ENCODE measurements around the gene BRD4. TPM values are rescaled to one million over a fixed set of nuclear protein-coding genes. Genes with fewer than 3 reads are reported as not detected.

The BRD4 gene
- total RNA-seq, 1 experiment from 2014 or later: 189 TPM

- Mint-ChIP-seq H3K27ac (ENCODE audit: low read depth, unreplicated experiment) (no peak overlapping the region), H3K4me3 (ENCODE audit: unreplicated experiment) (no peak overlapping the region), H3K4me1 (ENCODE audit: insufficient read depth, unreplicated experiment) (peaks cover 49% of the 10 kb centered on the region), H3K27me3 (ENCODE audit: insufficient read depth, unreplicated experiment) (no peaks in the 10 kb centered on the region), H3K36me3 (ENCODE audit: insufficient read depth, unreplicated experiment) (peaks cover 23% of the 10 kb centered on the region), H3K9me3 (ENCODE audit: unreplicated experiment) (no peaks in the 10 kb centered on the region)
- ChIA-PET POLR2A (no interaction called here), CTCF (interaction anchor here (1.0 to 1.4 kb wide), 2 partner anchors 8 to 9 kb away, joined by 3 to 4 read pairs; no protein-coding TSS in a partner anchor)
- intact Hi-C loops (cut with micrococcal nuclease): no loop called here
- BruUV-seq (replicated peaks): no TSS peak
- no peak for DNase-seq (ENCODE audit: unreplicated experiment)
- TF ChIP-seq, protein P1, sequence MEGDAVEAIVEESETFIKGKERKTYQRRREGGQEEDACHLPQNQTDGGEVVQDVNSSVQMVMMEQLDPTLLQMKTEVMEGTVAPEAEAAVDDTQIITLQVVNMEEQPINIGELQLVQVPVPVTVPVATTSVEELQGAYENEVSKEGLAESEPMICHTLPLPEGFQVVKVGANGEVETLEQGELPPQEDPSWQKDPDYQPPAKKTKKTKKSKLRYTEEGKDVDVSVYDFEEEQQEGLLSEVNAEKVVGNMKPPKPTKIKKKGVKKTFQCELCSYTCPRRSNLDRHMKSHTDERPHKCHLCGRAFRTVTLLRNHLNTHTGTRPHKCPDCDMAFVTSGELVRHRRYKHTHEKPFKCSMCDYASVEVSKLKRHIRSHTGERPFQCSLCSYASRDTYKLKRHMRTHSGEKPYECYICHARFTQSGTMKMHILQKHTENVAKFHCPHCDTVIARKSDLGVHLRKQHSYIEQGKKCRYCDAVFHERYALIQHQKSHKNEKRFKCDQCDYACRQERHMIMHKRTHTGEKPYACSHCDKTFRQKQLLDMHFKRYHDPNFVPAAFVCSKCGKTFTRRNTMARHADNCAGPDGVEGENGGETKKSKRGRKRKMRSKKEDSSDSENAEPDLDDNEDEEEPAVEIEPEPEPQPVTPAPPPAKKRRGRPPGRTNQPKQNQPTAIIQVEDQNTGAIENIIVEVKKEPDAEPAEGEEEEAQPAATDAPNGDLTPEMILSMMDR (IDR thresholded peaks at IDR 0.05; ENCODE audit: unreplicated experiment): no peak
Measured at GRCh38 chr19:15290166-15290565, 42.2 kb downstream of the BRD4 start.

- intact Hi-C loops (cut with micrococcal nuclease): no loop called here
- Mint-ChIP-seq H3K27ac (ENCODE audit: low read depth, unreplicated experiment) (no peak overlapping the region), H3K36me3 (ENCODE audit: insufficient read depth, unreplicated experiment) (peaks cover 19% of the 10 kb centered on the region), H3K27me3 (ENCODE audit: insufficient read depth, unreplicated experiment) (no peaks in the 10 kb centered on the region), H3K4me1 (ENCODE audit: insufficient read depth, unreplicated experiment) (peaks cover 49% of the 10 kb centered on the region), H3K9me3 (ENCODE audit: unreplicated experiment) (no peaks in the 10 kb centered on the region), H3K4me3 (ENCODE audit: unreplicated experiment) (no peak overlapping the region)
- no TSS peak for BruUV-seq (replicated peaks)
- ChIA-PET CTCF (interaction anchor here (0.9 to 1.4 kb wide), 3 partner anchors 9 to 65 kb away, joined by 3 to 5 read pairs (median 3); no protein-coding TSS in a partner anchor), POLR2A (no interaction called here)
- TF ChIP-seq, protein P1 (IDR thresholded peaks at IDR 0.05; ENCODE audit: unreplicated experiment): no peak
- no peak for DNase-seq (ENCODE audit: unreplicated experiment)
Measured at GRCh38 chr19:15289673-15290072, 42.7 kb downstream of the BRD4 start.

DNA sequence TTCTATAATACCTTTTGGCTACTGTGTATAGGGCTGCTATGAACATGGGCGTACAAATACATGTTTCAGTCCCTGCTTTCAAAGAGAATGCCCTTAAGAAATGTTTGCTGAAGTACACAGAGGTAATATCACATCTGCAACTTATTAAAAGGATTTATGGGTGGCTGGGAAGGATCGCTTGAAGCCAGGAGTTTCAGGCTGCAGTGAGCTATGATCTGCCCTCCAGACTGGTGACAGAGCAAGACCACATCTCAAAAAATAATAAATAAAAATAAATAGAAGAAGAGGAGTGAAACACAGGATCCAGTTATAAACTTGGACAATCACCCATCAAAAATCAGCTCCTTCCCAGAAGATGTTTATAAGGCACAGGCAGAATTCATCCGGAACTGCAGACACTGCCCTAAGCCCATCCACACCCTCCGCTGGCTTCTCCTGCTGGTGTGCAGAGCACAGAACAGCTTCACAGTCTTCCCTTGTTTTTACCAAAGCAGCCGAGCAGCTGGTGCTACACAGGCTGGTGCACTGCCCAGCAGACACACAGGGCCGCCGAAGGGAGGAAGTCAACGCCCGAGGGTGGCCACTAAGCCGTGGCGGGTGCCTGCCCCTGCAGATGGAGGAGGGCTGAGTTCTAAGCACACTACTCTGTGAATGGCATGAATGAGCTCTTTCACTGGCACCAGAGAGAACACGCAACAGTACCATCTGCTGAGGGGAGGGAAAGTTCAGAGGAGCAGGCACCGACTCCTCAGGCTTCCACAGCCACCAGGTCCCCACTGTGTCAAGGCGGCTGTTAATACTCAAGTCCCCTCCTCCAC is 44.0 kb downstream of the BRD4 start:
- Mint-ChIP-seq H3K27me3 (ENCODE audit: insufficient read depth, unreplicated experiment) (no peaks in the 10 kb centered on the region), H3K36me3 (ENCODE audit: insufficient read depth, unreplicated experiment) (peaks cover 13% of the 10 kb centered on the region), H3K9me3 (ENCODE audit: unreplicated experiment) (no peaks in the 10 kb centered on the region), H3K27ac (ENCODE audit: low read depth, unreplicated experiment) (no peak overlapping the region), H3K4me3 (ENCODE audit: unreplicated experiment) (no peak overlapping the region), H3K4me1 (ENCODE audit: insufficient read depth, unreplicated experiment) (peaks cover 43% of the 10 kb centered on the region)
- CTCF ChIA-PET: interaction anchor here (0.6 to 1.0 kb wide), 6 partner anchors 9 to 64 kb away, joined by 3 to 5 read pairs (median 3); no protein-coding TSS in a partner anchor
- POLR2A ChIA-PET: interaction anchor here (0.5 to 1.6 kb wide), 3 partner anchors 9 to 83 kb away, joined by 3 to 8 read pairs (median 3); no protein-coding TSS in a partner anchor
- no peak for DNase-seq (ENCODE audit: unreplicated experiment)
- BruUV-seq (replicated peaks): no TSS peak
- intact Hi-C loops (cut with micrococcal nuclease): no loop called here
- TF ChIP-seq, protein P1 (IDR thresholded peaks at IDR 0.05; ENCODE audit: unreplicated experiment): no peak

DNA sequence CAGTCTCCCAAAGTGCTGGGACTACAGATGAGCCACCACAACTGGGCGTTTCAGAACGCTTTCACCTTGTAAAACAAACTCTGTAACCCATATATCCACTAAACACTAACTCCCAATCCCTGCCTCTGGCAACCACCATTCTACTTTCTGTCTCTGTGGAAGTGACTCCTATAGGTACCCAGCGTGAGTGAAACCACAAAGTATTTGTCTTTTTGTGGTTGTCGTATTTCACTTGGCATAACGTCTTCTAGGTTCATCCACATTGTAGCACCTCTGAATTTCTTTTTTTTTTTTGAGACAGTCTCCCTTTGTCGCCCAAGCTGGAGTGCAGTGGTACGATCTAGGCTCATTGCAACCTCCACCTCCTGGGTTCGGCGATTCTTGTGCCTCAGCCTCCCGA is 44.8 kb downstream of the BRD4 start:
- Mint-ChIP-seq H3K4me1 (ENCODE audit: insufficient read depth, unreplicated experiment) (peaks cover 46% of the 10 kb centered on the region), H3K27ac (ENCODE audit: low read depth, unreplicated experiment) (no peak overlapping the region), H3K36me3 (ENCODE audit: insufficient read depth, unreplicated experiment) (peaks cover 6% of the 10 kb centered on the region), H3K9me3 (ENCODE audit: unreplicated experiment) (no peaks in the 10 kb centered on the region), H3K4me3 (ENCODE audit: unreplicated experiment) (no peak overlapping the region), H3K27me3 (ENCODE audit: insufficient read depth, unreplicated experiment) (no peaks in the 10 kb centered on the region)
- ChIA-PET POLR2A (interaction anchor here (1.6 kb wide), 1 partner anchor 10 kb away, joined by 8 read pairs; no protein-coding TSS in a partner anchor), CTCF (no interaction called here)
- intact Hi-C loops (cut with micrococcal nuclease): no loop called here
- TF ChIP-seq, protein P1 (IDR thresholded peaks at IDR 0.05; ENCODE audit: unreplicated experiment): no peak
- BruUV-seq (replicated peaks): no TSS peak
- DNase-seq (ENCODE audit: unreplicated experiment): no peak
